Adrenal gland (tissue), 12 donors: ENCODE measurements around the gene LMTK2. TPM values are rescaled to one million over a fixed set of nuclear protein-coding genes. Genes with fewer than 3 reads are reported as not detected.
A peak's percentile ranks its signal among the peaks of the same experiment; 100 is the strongest.

ENCODE experiments used
- DNase-seq, 7 donors: peaks; one replicate each; pipeline ENCODE4 v3.0.0-alpha.2; 2019 to 2020
- H3K27ac ChIP-seq, 5 donors: fragments of 200-600 bp; sonication (generic) in 4 of 5; 1 replicate in 3 of 5; 2 replicates in 2 of 5; pipeline versions ENCODE4 v1.5.1 to v1.8.0; 2016 to 2020; ENCODE audit warnings: mild to moderate bottlenecking in 1 of 5
- H3K27me3 ChIP-seq: fragments of 200-600 bp; 2 replicates; pipeline ENCODE4 v1.8.0; 2021
- H3K36me3 ChIP-seq, 2 donors: fragments of 200-600 bp; replicated peaks in 1 of 2; 1 replicate in 1 of 2; 2 replicates in 1 of 2; pipeline versions ENCODE4 v1.5.1 to v1.8.0; 2018 to 2022
- H3K4me1 ChIP-seq, 2 donors: fragments of 200-600 bp; replicated peaks in 1 of 2; 1 replicate in 1 of 2; 2 replicates in 1 of 2; pipeline versions ENCODE4 v1.5.1 to v1.8.0; 2018 to 2021
- H3K4me3 ChIP-seq, 4 donors: fragments of 200-600 bp; sonication (generic) in 3 of 4; one replicate each; pipeline ENCODE4 v1.5.1; 2016 to 2018
- H3K9me3 ChIP-seq, 3 donors: fragments of 200-600 bp; sonication (generic) in 1 of 3; replicated peaks in 1 of 3; 1 replicate in 2 of 3; 2 replicates in 1 of 3; pipeline versions ENCODE4 v1.5.1 to v1.8.0; 2016 to 2021
- POLR2A ChIP-seq, 2 donors: fragments of 450-650 bp; IDR thresholded peaks; one replicate each; pipeline ENCODE4 v1.6.1; 2017; ENCODE audit warnings: antibody characterized with exemption in 2 of 2, mild to moderate bottlenecking in 2 of 2, moderate library complexity in 1 of 2
- WGBS, 4 donors: extraction: QIAGEN DNeasy Blood & Tissue Kit in 2 of 4; methylation state at CpG; one replicate each; pipeline versions ENCODE4 v1.1.5 to v1.1.7; 2013 to 2017; 5-methylcytosine and 5-hydroxymethylcytosine counted together
- intact Hi-C, 2 donors: fragments of 100-400 bp; cut with DNase I; formaldehyde crosslinking; loops; one replicate each; pipeline versions ENCODE4 v1.14.1 to v1.15.0; 2022 to 2023
- polyA plus RNA-seq, 3 donors: library from polyadenylated mRNA; stranded (reverse); fragments of 200-250 nt in 2 of 3; fragments of 350-450 nt in 1 of 3; fragmentation: Illumina TruSeq in 1 of 3; extraction: RNeasy Lipid Tissue Mini Kit (QIAGEN cat#74804) in 1 of 3; gene quantifications; one replicate each; pipeline ENCODE4 v1.2.3, GENCODE V29; 2013 to 2014
- total RNA-seq, 9 donors: library from RNA; depleted of rRNA in 4 of 9; stranded (reverse); fragments of >200 nt in 4 of 9; fragments of 120-200 nt in 1 of 9; fragmentation: NEBNext Ultra II Directional in 1 of 9; extraction: Animal tissue kit (Norgen Biotek cat#: 25700) in 1 of 9; gene quantifications; one replicate each; pipeline versions ENCODE4 v1.1.0 to v1.2.4, GENCODE V29; 2013 to 2023
- TF ChIP-seq, protein P1 (sequence below), 6 experiments: fragments of 450-650 bp in 4 of 6; fragments of 200-600 bp in 2 of 6; sonication (generic) in 1 of 6; IDR thresholded peaks; 1 replicate in 5 of 6; 2 replicates in 1 of 6; pipeline versions ENCODE4 v1.5.1 to v1.8.0; 2016 to 2021; ENCODE audit warnings: antibody characterized with exemption in 6 of 6, mild to moderate bottlenecking in 2 of 6, moderate library complexity in 1 of 6
- donor health status: healthy with polysubstance abuse.
- donor health status: Bipolar disorder and iron deficiency.
- donor health status: DM: yes; HTN: yes; CAD: no.
- donor health status: DM: no; HTN: no; CAD: no.
- donor health status: DM: no; HTN: no; CAD: no.
- donor health status: DM: yes; HTN: yes; CAD: no.

The LMTK2 gene
- total and polyA plus RNA-seq, 12 donors: 3.4 to 36.2 (median 22.4) TPM

GRCh38 chr7:98066208-98066607, 40.5 kb upstream of the LMTK2 start:
- peaks cover 4% of the 10 kb centered on the region for H3K27me3 ChIP-seq
- H3K27ac ChIP-seq: no peak overlapping the region
- no peaks in the 10 kb centered on the region for H3K9me3 ChIP-seq
- no peaks in the 10 kb centered on the region for H3K36me3 ChIP-seq
- TF ChIP-seq, protein P1, sequence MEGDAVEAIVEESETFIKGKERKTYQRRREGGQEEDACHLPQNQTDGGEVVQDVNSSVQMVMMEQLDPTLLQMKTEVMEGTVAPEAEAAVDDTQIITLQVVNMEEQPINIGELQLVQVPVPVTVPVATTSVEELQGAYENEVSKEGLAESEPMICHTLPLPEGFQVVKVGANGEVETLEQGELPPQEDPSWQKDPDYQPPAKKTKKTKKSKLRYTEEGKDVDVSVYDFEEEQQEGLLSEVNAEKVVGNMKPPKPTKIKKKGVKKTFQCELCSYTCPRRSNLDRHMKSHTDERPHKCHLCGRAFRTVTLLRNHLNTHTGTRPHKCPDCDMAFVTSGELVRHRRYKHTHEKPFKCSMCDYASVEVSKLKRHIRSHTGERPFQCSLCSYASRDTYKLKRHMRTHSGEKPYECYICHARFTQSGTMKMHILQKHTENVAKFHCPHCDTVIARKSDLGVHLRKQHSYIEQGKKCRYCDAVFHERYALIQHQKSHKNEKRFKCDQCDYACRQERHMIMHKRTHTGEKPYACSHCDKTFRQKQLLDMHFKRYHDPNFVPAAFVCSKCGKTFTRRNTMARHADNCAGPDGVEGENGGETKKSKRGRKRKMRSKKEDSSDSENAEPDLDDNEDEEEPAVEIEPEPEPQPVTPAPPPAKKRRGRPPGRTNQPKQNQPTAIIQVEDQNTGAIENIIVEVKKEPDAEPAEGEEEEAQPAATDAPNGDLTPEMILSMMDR (IDR thresholded peaks at IDR 0.05): no peak
- TF ChIP-seq POLR2A (IDR thresholded peaks at IDR 0.05): no peak
- WGBS, 4 donors: 68 to 81% (median 71%) methylated on average over 5 of the region's 5 CpGs
- intact Hi-C loops: no loop called here
- no peak for DNase-seq
- H3K4me3 ChIP-seq: no peak overlapping the region
- H3K4me1 ChIP-seq: no peaks in the 10 kb centered on the region

- H3K27me3 ChIP-seq: peaks cover 4% of the 10 kb centered on the region
- no peaks in the 10 kb centered on the region for H3K36me3 ChIP-seq
- intact Hi-C loops: no loop called here
- peak in 1 of 7 donors; percentile 27 for DNase-seq
- no peak overlapping the region for H3K27ac ChIP-seq
- TF ChIP-seq, protein P1 (IDR thresholded peaks at IDR 0.05): no peak
- no peak for TF ChIP-seq POLR2A (IDR thresholded peaks at IDR 0.05)
- WGBS, 4 donors: 43 to 57% (median 45%) methylated on average over 9 of the region's 9 CpGs
- no peak overlapping the region for H3K4me3 ChIP-seq
- H3K9me3 ChIP-seq: no peaks in the 10 kb centered on the region
- no peaks in the 10 kb centered on the region for H3K4me1 ChIP-seq
Observed at GRCh38 chr7:98066934-98067507, 39.6 kb upstream of the LMTK2 start.

DNA sequence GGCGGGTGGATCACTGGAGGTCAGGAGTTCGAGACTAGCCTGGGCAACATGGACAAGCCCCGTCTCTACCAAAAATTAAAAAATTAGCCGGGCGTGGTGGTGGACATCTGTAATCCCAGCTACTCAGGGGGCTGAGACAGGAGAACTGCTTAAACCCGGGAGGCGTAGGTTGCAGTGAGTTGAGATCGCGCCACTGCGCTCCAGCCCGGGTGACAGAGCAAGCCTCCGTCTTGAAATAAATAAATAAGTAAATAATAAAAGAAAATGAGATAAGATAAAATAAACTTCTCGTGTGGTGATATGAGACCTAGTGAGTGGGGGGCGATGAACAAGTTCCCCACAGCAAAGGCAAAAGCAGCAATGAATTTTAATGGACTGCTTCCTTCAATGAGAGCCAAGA, 33.6 kb upstream of the LMTK2 start:
- no peak overlapping the region for H3K4me3 ChIP-seq
- intact Hi-C loops: no loop called here
- 90 to 92% (median 92%) methylated on average over 13 to 14 of the region's 14 CpGs for WGBS, 4 donors

GRCh38 chr7:98075801-98076200, 30.9 kb upstream of the LMTK2 start:
- Histone ChIP-seq H3K27ac (no peak overlapping the region), H3K4me1 (no peaks in the 10 kb centered on the region), H3K4me3 (no peak overlapping the region), H3K36me3 (no peaks in the 10 kb centered on the region), H3K9me3 (no peaks in the 10 kb centered on the region), H3K27me3 (no peaks in the 10 kb centered on the region)
- DNase-seq: no peak
- WGBS, 4 donors: 89 to 97% (median 92%) methylated on average over 2 of the region's 2 CpGs
- intact Hi-C loops: no loop called here
- TF ChIP-seq, protein P1 (IDR thresholded peaks at IDR 0.05): no peak
- TF ChIP-seq POLR2A (IDR thresholded peaks at IDR 0.05): no peak

More for the DNA sequence above, 33.6 kb upstream of the LMTK2 start:
- no peaks in the 10 kb centered on the region for H3K4me1 ChIP-seq
- H3K9me3 ChIP-seq: no peaks in the 10 kb centered on the region
- no peak for TF ChIP-seq POLR2A (IDR thresholded peaks at IDR 0.05)
- TF ChIP-seq, protein P1 (IDR thresholded peaks at IDR 0.05): no peak
- no peaks in the 10 kb centered on the region for H3K36me3 ChIP-seq
- no peak overlapping the region for H3K27ac ChIP-seq
- no peak for DNase-seq
- H3K27me3 ChIP-seq: peaks cover 4% of the 10 kb centered on the region
